Vagina (tissue), 2 donors: ENCODE results near the gene B3GAT3. TPM values are rescaled to one million over a fixed set of nuclear protein-coding genes. Genes with fewer than 3 reads are reported as not detected.

ENCODE experiments used
- DNase-seq, 2 donors: peaks; one replicate each; pipeline ENCODE4 v3.0.0-alpha.2; 2017; ENCODE audit errors: extremely low spot score in 2 of 2
- H3K27ac ChIP-seq: fragments of 200-600 bp; sonication (generic); one replicate; pipeline ENCODE4 v1.5.1; 2019
- H3K27me3 ChIP-seq: fragments of 200-600 bp; sonication (generic); one replicate; pipeline ENCODE4 v1.5.1; 2019
- H3K36me3 ChIP-seq, 2 donors: fragments of 200-600 bp; sonication (generic); one replicate each; pipeline ENCODE4 v1.5.1; 2017 to 2019
- H3K4me1 ChIP-seq: fragments of 200-600 bp; sonication (generic); one replicate; pipeline ENCODE4 v1.5.1; 2019
- H3K4me3 ChIP-seq, 2 donors: fragments of 200-600 bp; sonication (generic); 1 replicate in 1 of 2; 2 replicates in 1 of 2; pipeline ENCODE4 v1.5.1; 2016 to 2019
- H3K9me3 ChIP-seq: fragments of 200-600 bp; sonication (generic); one replicate; pipeline ENCODE4 v1.5.1; 2019
- POLR2A ChIP-seq, 2 donors: fragments of 450-650 bp; IDR thresholded peaks; one replicate each; pipeline ENCODE4 v1.6.1; 2017; ENCODE audit warnings: antibody characterized with exemption in 2 of 2, mild to moderate bottlenecking in 2 of 2, moderate library complexity in 2 of 2
- POLR2AphosphoS5 ChIP-seq, 2 donors: sonication (generic); formaldehyde crosslinking; IDR thresholded peaks; one replicate each; pipeline ENCODE4 v1.9.0; 2017; ENCODE audit warnings: antibody characterized with exemption in 2 of 2, mild to moderate bottlenecking in 2 of 2, low read depth in 1 of 2; ENCODE audit not compliant: insufficient read depth in 1 of 2
- intact Hi-C: fragments of 100-400 bp; cut with DNase I; formaldehyde crosslinking; loops from one replicate; pipeline ENCODE4 v1.15.1; 2023
- total RNA-seq: library from RNA; depleted of rRNA; stranded (reverse); fragments of >200 nt; gene quantifications from one replicate; pipeline ENCODE4 v1.2.3, GENCODE V29; 2016
- TF ChIP-seq, protein P1 (sequence below), 3 experiments: fragments of 450-650 bp in 2 of 3; fragments of 200-600 bp in 1 of 3; sonication (generic) in 1 of 3; IDR thresholded peaks; one replicate each; pipeline ENCODE4 v1.5.1; 2017 to 2019; ENCODE audit warnings: antibody characterized with exemption in 3 of 3, mild to moderate bottlenecking in 2 of 3, moderate library complexity in 2 of 3

The B3GAT3 gene
- total RNA-seq, 1 donor from 2014 or later: 41.7 TPM

GRCh38 chr11:62601122-62601371 lies 20.7 kb downstream of the B3GAT3 start:
- peaks cover 37% of the 10 kb centered on the region for H3K4me1 ChIP-seq
- H3K36me3 ChIP-seq: peaks cover 0 to 29% of the 10 kb centered on the region in 2 donors
- intact Hi-C loops: no loop called here
- H3K9me3 ChIP-seq: no peaks in the 10 kb centered on the region
- peak overlapping the region; percentile 97 for H3K27ac ChIP-seq
- TF ChIP-seq POLR2A (IDR thresholded peaks at IDR 0.05) (no peak), POLR2AphosphoS5 (IDR thresholded peaks at IDR 0.05; ENCODE audit: insufficient read depth in 1 of 2, low read depth in 1 of 2) (no peak)
- TF ChIP-seq, protein P1, sequence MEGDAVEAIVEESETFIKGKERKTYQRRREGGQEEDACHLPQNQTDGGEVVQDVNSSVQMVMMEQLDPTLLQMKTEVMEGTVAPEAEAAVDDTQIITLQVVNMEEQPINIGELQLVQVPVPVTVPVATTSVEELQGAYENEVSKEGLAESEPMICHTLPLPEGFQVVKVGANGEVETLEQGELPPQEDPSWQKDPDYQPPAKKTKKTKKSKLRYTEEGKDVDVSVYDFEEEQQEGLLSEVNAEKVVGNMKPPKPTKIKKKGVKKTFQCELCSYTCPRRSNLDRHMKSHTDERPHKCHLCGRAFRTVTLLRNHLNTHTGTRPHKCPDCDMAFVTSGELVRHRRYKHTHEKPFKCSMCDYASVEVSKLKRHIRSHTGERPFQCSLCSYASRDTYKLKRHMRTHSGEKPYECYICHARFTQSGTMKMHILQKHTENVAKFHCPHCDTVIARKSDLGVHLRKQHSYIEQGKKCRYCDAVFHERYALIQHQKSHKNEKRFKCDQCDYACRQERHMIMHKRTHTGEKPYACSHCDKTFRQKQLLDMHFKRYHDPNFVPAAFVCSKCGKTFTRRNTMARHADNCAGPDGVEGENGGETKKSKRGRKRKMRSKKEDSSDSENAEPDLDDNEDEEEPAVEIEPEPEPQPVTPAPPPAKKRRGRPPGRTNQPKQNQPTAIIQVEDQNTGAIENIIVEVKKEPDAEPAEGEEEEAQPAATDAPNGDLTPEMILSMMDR (IDR thresholded peaks at IDR 0.05): no peak
- peak overlapping the region; percentile 73 to 94 for H3K4me3 ChIP-seq
- H3K27me3 ChIP-seq: no peaks in the 10 kb centered on the region
- DNase-seq: no peak

DNA sequence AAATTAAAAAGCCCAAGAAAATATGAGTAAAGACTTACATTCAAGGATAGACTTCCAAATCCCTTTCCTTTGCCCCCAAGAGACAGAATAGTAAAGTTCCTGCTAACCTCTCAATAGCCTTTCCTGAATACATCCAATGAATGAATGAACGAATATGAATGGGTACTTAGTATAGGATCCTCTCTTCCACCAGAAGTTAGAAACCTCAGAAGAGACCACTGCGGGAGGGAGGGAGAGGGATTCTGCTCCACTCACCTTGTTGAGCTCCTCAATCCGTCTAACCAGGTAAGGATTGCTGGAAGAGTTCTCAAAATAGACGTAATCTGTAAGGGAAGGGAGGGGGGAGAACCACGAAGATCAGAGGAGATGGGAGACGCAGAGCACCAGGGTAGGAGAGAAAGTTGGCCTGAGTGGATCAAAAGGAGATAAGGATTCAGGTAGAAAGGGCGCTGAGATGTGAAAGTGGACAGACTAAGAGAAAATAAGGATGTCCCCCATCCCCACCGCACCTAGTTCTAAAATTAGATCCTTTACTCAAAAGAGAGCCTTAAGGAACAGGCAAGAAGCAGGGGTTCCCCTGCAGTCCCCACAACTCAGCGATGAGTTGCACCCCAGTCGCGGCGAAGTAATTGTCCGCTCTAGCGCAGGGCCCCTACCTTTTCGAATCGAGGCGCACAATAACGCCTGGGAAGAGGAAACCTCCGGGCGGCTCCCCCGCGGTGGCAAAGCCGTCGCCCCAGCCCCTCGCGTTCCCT lies 21.2 kb downstream of the B3GAT3 start:
- intact Hi-C loops: no loop called here
- peaks cover 0 to 30% of the 10 kb centered on the region in 2 donors for H3K36me3 ChIP-seq
- TF ChIP-seq, protein P1 (IDR thresholded peaks at IDR 0.05): no peak
- TF ChIP-seq POLR2AphosphoS5 (IDR thresholded peaks at IDR 0.05; ENCODE audit: insufficient read depth in 1 of 2, low read depth in 1 of 2) (no peak), POLR2A (IDR thresholded peaks at IDR 0.05) (no peak)

DNA sequence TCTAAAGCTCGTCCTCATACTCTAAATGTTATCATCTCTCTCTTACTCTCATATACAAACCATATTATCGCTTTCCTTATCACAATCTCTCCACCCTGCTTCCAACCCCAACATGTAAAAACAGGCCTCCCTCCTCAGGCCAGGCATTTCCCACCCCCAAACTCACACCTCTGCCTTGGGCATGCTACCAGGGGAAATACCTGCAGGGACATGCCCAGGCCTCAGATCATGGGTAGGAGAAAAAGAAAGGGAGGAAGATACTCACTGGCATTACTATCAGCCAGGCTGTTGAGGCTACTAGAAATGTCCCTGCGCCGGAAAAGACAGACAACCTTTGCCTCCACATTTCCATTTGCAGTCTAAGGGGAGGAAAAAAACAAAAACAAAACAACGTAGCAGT lies 21.9 kb downstream of the B3GAT3 start:
- H3K4me3 ChIP-seq: peak overlapping the region; percentile 73 to 94
- TF ChIP-seq POLR2A (IDR thresholded peaks at IDR 0.05): no peak
- TF ChIP-seq POLR2AphosphoS5 (IDR thresholded peaks at IDR 0.05; ENCODE audit: insufficient read depth in 1 of 2, low read depth in 1 of 2): no peak
- TF ChIP-seq, protein P1 (IDR thresholded peaks at IDR 0.05): no peak
- DNase-seq: no peak
- no peaks in the 10 kb centered on the region for H3K27me3 ChIP-seq
- H3K27ac ChIP-seq: peak overlapping the region; percentile 97
- no peaks in the 10 kb centered on the region for H3K9me3 ChIP-seq
- intact Hi-C loops: no loop called here
- peaks cover 37% of the 10 kb centered on the region for H3K4me1 ChIP-seq
- H3K36me3 ChIP-seq: peaks cover 0 to 32% of the 10 kb centered on the region in 2 donors

More for the DNA sequence above, 21.2 kb downstream of the B3GAT3 start:
- Histone ChIP-seq H3K4me3 (peak overlapping the region; percentile 73 to 94), H3K4me1 (peaks cover 37% of the 10 kb centered on the region), H3K27ac (peak overlapping the region; percentile 97), H3K27me3 (no peaks in the 10 kb centered on the region), H3K9me3 (no peaks in the 10 kb centered on the region)
- no peak for DNase-seq

GRCh38 chr11:62599069-62599696 lies 22.6 kb downstream of the B3GAT3 start:
- intact Hi-C loops: no loop called here
- peaks cover 37% of the 10 kb centered on the region for H3K4me1 ChIP-seq
- peak overlapping the region; percentile 97 for H3K27ac ChIP-seq
- peak in 1 of 2 donors; percentile 98 for DNase-seq
- TF ChIP-seq, protein P1 (IDR thresholded peaks at IDR 0.05): no peak
- TF ChIP-seq POLR2A (IDR thresholded peaks at IDR 0.05): no peak
- peak; percentile 83 to 87 for TF ChIP-seq POLR2AphosphoS5 (IDR thresholded peaks at IDR 0.05; ENCODE audit: insufficient read depth in 1 of 2, low read depth in 1 of 2)
- peaks cover 0 to 39% of the 10 kb centered on the region in 2 donors for H3K36me3 ChIP-seq
- no peaks in the 10 kb centered on the region for H3K27me3 ChIP-seq
- H3K4me3 ChIP-seq: peak overlapping the region; percentile 73 to 94
- H3K9me3 ChIP-seq: no peaks in the 10 kb centered on the region

DNA sequence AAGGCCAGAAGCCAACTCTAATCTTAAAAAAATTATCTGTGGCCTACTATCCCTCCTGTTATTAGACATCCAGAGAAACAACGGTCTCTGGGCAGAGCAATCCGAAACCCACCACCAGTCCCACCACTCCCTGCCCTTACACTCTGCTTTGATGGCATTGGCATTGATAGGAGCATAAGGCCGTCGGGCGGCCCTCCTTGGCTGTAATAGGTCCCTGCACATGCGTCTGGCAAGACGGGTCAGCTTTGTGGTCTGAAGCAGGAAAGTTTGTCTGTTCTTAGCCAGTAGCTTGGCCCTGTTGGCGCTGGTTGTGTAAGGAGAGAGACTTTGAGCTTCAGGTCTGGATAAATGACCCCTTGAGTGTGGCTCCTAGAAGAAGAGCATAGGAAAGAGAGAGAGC lies 26.7 kb downstream of the B3GAT3 start:
- H3K27me3 ChIP-seq: no peaks in the 10 kb centered on the region
- TF ChIP-seq POLR2A (IDR thresholded peaks at IDR 0.05): no peak
- TF ChIP-seq POLR2AphosphoS5 (IDR thresholded peaks at IDR 0.05; ENCODE audit: insufficient read depth in 1 of 2, low read depth in 1 of 2): no peak
- TF ChIP-seq, protein P1 (IDR thresholded peaks at IDR 0.05): no peak
- DNase-seq: no peak
- H3K27ac ChIP-seq: no peak overlapping the region
- H3K4me3 ChIP-seq: no peak overlapping the region
- intact Hi-C loops: no loop called here
- H3K9me3 ChIP-seq: no peaks in the 10 kb centered on the region
- H3K4me1 ChIP-seq: peaks cover 43% of the 10 kb centered on the region
- peaks cover 0 to 44% of the 10 kb centered on the region in 2 donors for H3K36me3 ChIP-seq
